Body of pancreas (tissue), 4 donors: ENCODE results near the gene AQP6. TPM values are rescaled to one million over a fixed set of nuclear protein-coding genes. Genes with fewer than 3 reads are reported as not detected.

ENCODE experiments used
- ATAC-seq: fragments of 150-250 bp; one replicate; pipeline ENCODE4 v1.9.1; 2016
- DNase-seq, 4 donors: peaks; one replicate each; pipeline ENCODE4 v3.0.0-alpha.2; 2019
- H3K27ac ChIP-seq, 4 donors: fragments of 200-600 bp; sonication (generic); 1 replicate in 3 of 4; 2 replicates in 1 of 4; pipeline versions ENCODE4 v1.5.1 to v1.6.1; 2016 to 2019; ENCODE audit warnings: mild to moderate bottlenecking in 1 of 4, mixed read lengths in 1 of 4, moderate library complexity in 1 of 4
- H3K27me3 ChIP-seq, 2 donors: fragments of 200-600 bp; sonication (generic); one replicate each; pipeline ENCODE4 v1.6.0; 2016; ENCODE audit warnings: mild to moderate bottlenecking in 1 of 2
- H3K36me3 ChIP-seq, 2 donors: fragments of 200-600 bp; sonication (generic); replicated peaks in 1 of 2; 2 replicates each; pipeline ENCODE4 v1.5.1; 2016; ENCODE audit warnings: low read depth in 2 of 2; ENCODE audit not compliant: insufficient read depth in 1 of 2
- H3K4me1 ChIP-seq: fragments of 200-600 bp; sonication (generic); one replicate; pipeline ENCODE4 v1.6.0; 2016
- H3K4me3 ChIP-seq, 2 donors: fragments of 200-600 bp; sonication (generic); 1 replicate in 1 of 2; 2 replicates in 1 of 2; pipeline ENCODE4 v1.5.1; 2016 to 2019
- H3K9me3 ChIP-seq, 3 donors: fragments of 200-600 bp; sonication (generic); 1 replicate in 2 of 3; 2 replicates in 1 of 3; pipeline ENCODE4 v1.5.1; 2016
- POLR2A ChIP-seq, 3 donors: fragments of 450-650 bp; IDR thresholded peaks; one replicate each; pipeline ENCODE4 v1.6.1; 2016; ENCODE audit warnings: antibody characterized with exemption in 3 of 3, mild to moderate bottlenecking in 2 of 3
- WGBS, 2 donors: methylation state at CpG; one replicate each; pipeline ENCODE4 v1.1.5; 2017; 5-methylcytosine and 5-hydroxymethylcytosine counted together
- intact Hi-C: fragments of 100-400 bp; cut with DNase I; formaldehyde crosslinking; loops from one replicate; pipeline ENCODE4 v1.15.1; 2023
- total RNA-seq, 2 donors: library from RNA; depleted of rRNA; stranded (reverse); fragments of >200 nt; gene quantifications; one replicate each; pipeline ENCODE4 v1.1.0, GENCODE V29; 2016
- TF ChIP-seq, protein P1 (sequence below), 7 experiments: fragments of 450-650 bp in 4 of 7; fragments of 200-600 bp in 3 of 7; sonication (generic) in 3 of 7; IDR thresholded peaks; one replicate each; pipeline ENCODE4 v1.5.1; 2016 to 2019; ENCODE audit warnings: antibody characterized with exemption in 7 of 7

The AQP6 gene
- total RNA-seq, 2 donors from 2014 or later = not detected

DNA sequence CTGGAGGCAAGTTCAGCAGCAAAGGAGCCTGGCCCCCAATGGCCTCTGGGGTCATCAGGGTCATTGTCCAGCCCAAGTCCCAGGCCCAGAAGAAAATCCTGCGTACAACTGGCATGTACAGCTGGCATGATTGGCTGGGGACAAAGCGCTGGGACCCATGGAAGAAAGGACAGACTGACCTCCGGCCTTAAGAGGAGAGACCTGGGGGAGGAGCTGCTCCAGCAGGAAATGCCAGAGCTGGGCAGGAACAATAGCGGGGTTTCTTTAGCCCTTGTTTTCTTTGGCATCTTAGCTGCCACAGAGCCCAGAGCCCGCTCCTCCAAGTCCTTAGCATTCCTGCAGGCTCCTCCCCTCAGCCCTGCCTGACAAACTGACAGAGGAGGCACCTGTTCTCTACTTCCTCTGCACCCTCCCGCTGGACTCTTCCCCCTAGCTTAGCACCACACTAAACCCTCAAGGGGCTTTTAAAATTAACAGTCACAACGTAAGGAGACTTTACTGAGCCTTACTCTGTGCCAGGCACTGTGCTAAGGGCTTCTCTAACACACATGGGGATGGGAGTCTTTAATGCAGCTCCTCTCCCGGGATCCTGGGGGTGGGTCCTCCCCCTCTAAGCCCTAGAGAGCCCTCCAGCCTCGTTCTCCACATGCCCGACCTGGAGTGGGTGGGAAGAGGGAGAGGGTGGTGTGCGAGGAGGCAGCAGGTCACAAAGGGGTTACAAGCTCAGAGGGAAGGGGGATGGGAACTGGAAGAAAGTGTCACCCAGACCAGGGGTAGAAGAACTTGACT is 12.9 kb upstream of the AQP6 start:
- intact Hi-C loops = no loop called here
- Histone ChIP-seq H3K4me1 (peaks cover 41% of the 10 kb centered on the region), H3K27me3 (peaks cover 0 to 11% of the 10 kb centered on the region in 2 donors), H3K4me3 (no peak overlapping the region), H3K9me3 (no peaks in the 10 kb centered on the region), H3K27ac (peak overlapping the region in 3 of 4 donors; percentile 2 to 11 (median 5)), H3K36me3 (no peaks in the 10 kb centered on the region)
- DNase-seq (peak in 3 of 4 donors; percentile 42 to 68 (median 47)), ATAC-seq (peak; percentile 40)
- TF ChIP-seq, protein P1, sequence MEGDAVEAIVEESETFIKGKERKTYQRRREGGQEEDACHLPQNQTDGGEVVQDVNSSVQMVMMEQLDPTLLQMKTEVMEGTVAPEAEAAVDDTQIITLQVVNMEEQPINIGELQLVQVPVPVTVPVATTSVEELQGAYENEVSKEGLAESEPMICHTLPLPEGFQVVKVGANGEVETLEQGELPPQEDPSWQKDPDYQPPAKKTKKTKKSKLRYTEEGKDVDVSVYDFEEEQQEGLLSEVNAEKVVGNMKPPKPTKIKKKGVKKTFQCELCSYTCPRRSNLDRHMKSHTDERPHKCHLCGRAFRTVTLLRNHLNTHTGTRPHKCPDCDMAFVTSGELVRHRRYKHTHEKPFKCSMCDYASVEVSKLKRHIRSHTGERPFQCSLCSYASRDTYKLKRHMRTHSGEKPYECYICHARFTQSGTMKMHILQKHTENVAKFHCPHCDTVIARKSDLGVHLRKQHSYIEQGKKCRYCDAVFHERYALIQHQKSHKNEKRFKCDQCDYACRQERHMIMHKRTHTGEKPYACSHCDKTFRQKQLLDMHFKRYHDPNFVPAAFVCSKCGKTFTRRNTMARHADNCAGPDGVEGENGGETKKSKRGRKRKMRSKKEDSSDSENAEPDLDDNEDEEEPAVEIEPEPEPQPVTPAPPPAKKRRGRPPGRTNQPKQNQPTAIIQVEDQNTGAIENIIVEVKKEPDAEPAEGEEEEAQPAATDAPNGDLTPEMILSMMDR (IDR thresholded peaks at IDR 0.05) = no peak
- TF ChIP-seq POLR2A (IDR thresholded peaks at IDR 0.05) = no peak
- 31 to 45% methylated on average over 10 to 11 of the region's 11 CpGs for WGBS, 2 donors

GRCh38 chr12:49960474-49961110 is 12.2 kb upstream of the AQP6 start:
- TF ChIP-seq, protein P1 (IDR thresholded peaks at IDR 0.05) = no peak
- no peak for TF ChIP-seq POLR2A (IDR thresholded peaks at IDR 0.05)
- H3K27me3 ChIP-seq = peaks cover 0 to 9% of the 10 kb centered on the region in 2 donors
- ATAC-seq (no peak), DNase-seq (no peak)
- H3K4me1 ChIP-seq = peaks cover 41% of the 10 kb centered on the region
- no peak overlapping the region for H3K4me3 ChIP-seq
- no peaks in the 10 kb centered on the region for H3K9me3 ChIP-seq
- H3K27ac ChIP-seq = peak overlapping the region in 2 of 4 donors; percentile 2 to 11
- 33 to 43% methylated on average over 13 of the region's 13 CpGs for WGBS, 2 donors
- H3K36me3 ChIP-seq = no peaks in the 10 kb centered on the region
- intact Hi-C loops = no loop called here

GRCh38 chr12:49961111-49961922 is 11.4 kb upstream of the AQP6 start, which contains the start of gene AQP5:
Gene AQP5, plus strand, starts transcription at chr12:49961872. Its CDS starts 146 bp downstream, at chr12:49962018.
- peaks cover 0 to 9% of the 10 kb centered on the region in 2 donors for H3K27me3 ChIP-seq
- DNase-seq (peak in 1 of 4 donors; percentile 36), ATAC-seq (no peak)
- no peak within 1 kb of the TSS for H3K4me3 ChIP-seq
- H3K4me1 ChIP-seq = peaks cover 41% of the 10 kb centered on the region
- peak within 1 kb of the TSS; percentile 50 to 72 (median 58) for H3K27ac ChIP-seq
- intact Hi-C loops = no loop called here
- TF ChIP-seq, protein P1 (IDR thresholded peaks at IDR 0.05) = no peak
- no peak for TF ChIP-seq POLR2A (IDR thresholded peaks at IDR 0.05)
- no peaks in the 10 kb centered on the region for H3K36me3 ChIP-seq
- 5 to 17% methylated on average over 5 to 63 of the region's 111 CpGs for WGBS, 2 donors
- no peaks in the 10 kb centered on the region for H3K9me3 ChIP-seq

DNA sequence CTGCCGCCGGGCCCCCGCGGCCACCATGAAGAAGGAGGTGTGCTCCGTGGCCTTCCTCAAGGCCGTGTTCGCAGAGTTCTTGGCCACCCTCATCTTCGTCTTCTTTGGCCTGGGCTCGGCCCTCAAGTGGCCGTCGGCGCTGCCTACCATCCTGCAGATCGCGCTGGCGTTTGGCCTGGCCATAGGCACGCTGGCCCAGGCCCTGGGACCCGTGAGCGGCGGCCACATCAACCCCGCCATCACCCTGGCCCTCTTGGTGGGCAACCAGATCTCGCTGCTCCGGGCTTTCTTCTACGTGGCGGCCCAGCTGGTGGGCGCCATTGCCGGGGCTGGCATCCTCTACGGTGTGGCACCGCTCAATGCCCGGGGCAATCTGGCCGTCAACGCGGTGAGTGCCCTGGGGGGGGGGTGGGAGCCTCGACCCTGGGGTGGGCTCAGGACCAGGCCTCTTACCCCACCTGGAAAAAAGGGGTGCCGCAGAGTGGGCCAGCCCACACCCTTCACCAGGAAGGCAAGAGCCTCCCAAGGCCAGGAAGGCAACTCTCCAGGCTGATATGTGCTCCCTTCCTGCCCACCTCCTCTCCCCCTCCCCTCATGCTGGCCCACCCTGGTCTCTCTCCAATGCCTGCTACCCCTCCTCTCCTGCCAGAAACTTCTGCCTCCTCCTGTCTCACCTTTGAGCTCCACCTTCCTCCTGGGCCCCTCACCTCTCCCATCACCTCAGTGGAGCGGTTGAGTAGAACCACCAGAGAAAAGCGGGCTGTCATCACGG is 10.6 kb upstream of the AQP6 start:
- peaks cover 0 to 9% of the 10 kb centered on the region in 2 donors for H3K27me3 ChIP-seq
- H3K9me3 ChIP-seq = no peaks in the 10 kb centered on the region
- TF ChIP-seq, protein P1 (IDR thresholded peaks at IDR 0.05) = no peak
- TF ChIP-seq POLR2A (IDR thresholded peaks at IDR 0.05) = no peak
- ATAC-seq (no peak), DNase-seq (no peak)
- WGBS, 2 donors = 72 to 88% methylated on average over 8 to 29 of the region's 37 CpGs
- intact Hi-C loops = no loop called here
- H3K36me3 ChIP-seq = no peaks in the 10 kb centered on the region
- peak overlapping the region; percentile 50 to 72 (median 58) for H3K27ac ChIP-seq
- peaks cover 45% of the 10 kb centered on the region for H3K4me1 ChIP-seq
- no peak overlapping the region for H3K4me3 ChIP-seq
